HEK293 (cell line): ENCODE results near the gene ARHGEF11.

ENCODE experiments used
- CTCF ChIA-PET: fragments of 350-600 bp; formaldehyde crosslinking; extraction: SDS; loops from one replicate; lab custom pipeline; 2021; ENCODE audit warnings: antibody characterized with exemption; lab: Yijun Ruan, JAX
- POLR2A ChIA-PET: fragments of 300-600 bp; formaldehyde crosslinking; extraction: SDS; loops from one replicate; lab custom pipeline; 2020; ENCODE audit warnings: antibody characterized with exemption, inconsistent platforms; lab: Yijun Ruan, JAX
- H3K27ac ChIP-seq: fragments of 200-500 bp; sonication (Bioruptor generic); 2 replicates; pipeline ENCODE4 v1.5.1; 2014; ENCODE audit warnings: low read depth, low read length, control low read depth, inconsistent platforms; ENCODE audit errors: extremely low read depth
- H3K36me3 ChIP-seq, 2 experiments: fragments of 200-500 bp in 1 of 2; sonication (Bioruptor generic) in 1 of 2; 1 replicate in 1 of 2; 2 replicates in 1 of 2; pipeline ENCODE4 v1.5.1; 2014 to 2017; ENCODE audit warnings: inconsistent platforms in 2 of 2, low read length in 2 of 2; ENCODE audit not compliant: control insufficient read depth in 2 of 2, insufficient read depth in 1 of 2
- H3K4me1 ChIP-seq: fragments of 200-500 bp; sonication (Bioruptor generic); 2 replicates; pipeline ENCODE4 v1.5.1; 2014; ENCODE audit warnings: mild to moderate bottlenecking, low read length, inconsistent platforms; ENCODE audit not compliant: control insufficient read depth, insufficient read depth
- H3K4me3 ChIP-seq: 2 replicates; pipeline ENCODE4 v1.5.1; 2011; ENCODE audit warnings: low read depth, mild to moderate bottlenecking, control low read depth, low read length, moderate library complexity
- H3K9me3 ChIP-seq: fragments of 200-500 bp; sonication (Bioruptor generic); 2 replicates; pipeline ENCODE4 v1.5.1; 2014; ENCODE audit warnings: low read depth, low read length, inconsistent platforms; ENCODE audit not compliant: control insufficient read depth, insufficient read depth
- AEBP2 ChIP-seq: fragments of 450-650 bp; formaldehyde crosslinking; IDR thresholded peaks from 2 replicates; pipeline ENCODE4 v1.5.1; 2016; ENCODE audit warnings: missing biosample characterization, missing genetic modification characterization, borderline replicate concordance
- EGR2 ChIP-seq: fragments of 450-650 bp; formaldehyde crosslinking; IDR thresholded peaks from 2 replicates; pipeline ENCODE4 v1.5.1; 2016; ENCODE audit warnings: low read depth, missing biosample characterization, missing genetic modification characterization
- GLIS1 ChIP-seq: fragments of 450-650 bp; formaldehyde crosslinking; IDR thresholded peaks from 2 replicates; pipeline ENCODE4 v1.5.1; 2016; ENCODE audit warnings: missing biosample characterization, missing genetic modification characterization
- HOXD13 ChIP-seq: sonication (generic); formaldehyde crosslinking; IDR thresholded peaks from 2 replicates; pipeline ENCODE4 v1.8.0; 2022; ENCODE audit warnings: missing genetic modification reagents, borderline replicate concordance
- INSM2 ChIP-seq: fragments of 450-650 bp; formaldehyde crosslinking; IDR thresholded peaks from 2 replicates; pipeline ENCODE4 v1.5.1; 2016; ENCODE audit warnings: missing biosample characterization, missing genetic modification characterization
- ZFHX2 ChIP-seq: fragments of 450-650 bp; formaldehyde crosslinking; conservative IDR thresholded peaks from 2 replicates; pipeline ENCODE4 v1.5.1; 2016; ENCODE audit warnings: missing biosample characterization, missing genetic modification characterization
- ZIC2 ChIP-seq: fragments of 450-650 bp; formaldehyde crosslinking; IDR thresholded peaks from 2 replicates; pipeline ENCODE4 v1.5.1; 2016; ENCODE audit warnings: missing biosample characterization, missing genetic modification characterization
- ZNF10 ChIP-seq: fragments of 450-650 bp; formaldehyde crosslinking; IDR thresholded peaks from 2 replicates; pipeline ENCODE4 v1.5.1; 2017; ENCODE audit warnings: missing biosample characterization, missing genetic modification characterization
- ZNF146 ChIP-seq: fragments of 450-650 bp; formaldehyde crosslinking; IDR thresholded peaks from 2 replicates; pipeline ENCODE4 v1.5.1; 2016; ENCODE audit warnings: missing biosample characterization, missing genetic modification characterization
- ZNF214 ChIP-seq: fragments of 450-650 bp; formaldehyde crosslinking; IDR thresholded peaks from 2 replicates; pipeline ENCODE4 v1.5.1; 2017; ENCODE audit warnings: missing biosample characterization, mild to moderate bottlenecking, missing genetic modification characterization, borderline replicate concordance
- ZNF266 ChIP-seq: fragments of 450-650 bp; formaldehyde crosslinking; IDR thresholded peaks from 2 replicates; pipeline ENCODE4 v1.5.1; 2016; ENCODE audit warnings: missing biosample characterization, missing genetic modification characterization, low read depth
- ZNF292 ChIP-seq: fragments of 450-650 bp; formaldehyde crosslinking; IDR thresholded peaks from 2 replicates; pipeline ENCODE4 v1.5.1; 2016; ENCODE audit warnings: low read depth, missing biosample characterization, missing genetic modification characterization, borderline replicate concordance
- ZNF423 ChIP-seq: fragments of 450-650 bp; formaldehyde crosslinking; IDR thresholded peaks from 2 replicates; pipeline ENCODE4 v1.5.1; 2016; ENCODE audit warnings: missing biosample characterization, missing genetic modification characterization
- ZNF660 ChIP-seq: fragments of 450-650 bp; IDR thresholded peaks from 2 replicates; pipeline ENCODE4 v1.5.1; 2018; ENCODE audit warnings: missing biosample characterization, mild to moderate bottlenecking, missing genetic modification characterization
- ZNF677 ChIP-seq: fragments of 450-650 bp; IDR thresholded peaks from 2 replicates; pipeline ENCODE4 v1.5.0; 2018; ENCODE audit warnings: missing biosample characterization, mild to moderate bottlenecking, missing genetic modification characterization, moderate library complexity
- ZSCAN30 ChIP-seq: fragments of 450-650 bp; IDR thresholded peaks from 2 replicates; pipeline ENCODE4 v1.5.1; 2018; ENCODE audit warnings: missing biosample characterization, mild to moderate bottlenecking, missing genetic modification characterization, moderate library complexity
- TF ChIP-seq, protein P1 (sequence below): fragments of 450-650 bp; formaldehyde crosslinking; IDR thresholded peaks from 2 replicates; pipeline ENCODE4 v1.5.1; 2016; ENCODE audit warnings: missing biosample characterization, missing genetic modification characterization
- TF ChIP-seq, protein P2 (sequence below): fragments of 450-650 bp; formaldehyde crosslinking; IDR thresholded peaks from 2 replicates; pipeline ENCODE4 v1.5.1; 2016; ENCODE audit warnings: missing biosample characterization, missing genetic modification characterization
- TF ChIP-seq, protein P3 (sequence below): fragments of 450-650 bp; formaldehyde crosslinking; IDR thresholded peaks from 2 replicates; pipeline ENCODE4 v1.5.1; 2016; ENCODE audit warnings: missing biosample characterization, missing genetic modification characterization

Gene ARHGEF11

GRCh38 chr1:156898161-156898566 is 147.4 kb downstream of the ARHGEF11 start:
- H3K4me3 ChIP-seq: no peak overlapping the region
- H3K9me3 ChIP-seq: no peaks in the 10 kb centered on the region
- ChIA-PET POLR2A (no interaction called here), CTCF (interaction anchor here (0.5 to 3.2 kb wide), 7 partner anchors 8 to 220 kb away, joined by 4 to 20 read pairs (median 7); partner anchors contain the start of gene LRRC71)
- no peak overlapping the region for H3K27ac ChIP-seq
- H3K36me3 ChIP-seq: no peaks in the 10 kb centered on the region
- TF ChIP-seq ZNF292 (tag by site-specific recombination) (no peak), ZNF266 (no peak), ZNF677 (tag by site-specific recombination) (no peak), AEBP2 (no peak), INSM2 (tag by site-specific recombination) (no peak), HOXD13 (CRISPR knock-in tag) (no peak), ZNF10 (tag by site-specific recombination) (no peak), ZSCAN30 (tag by site-specific recombination) (no peak), ZNF146 (no peak)
- no peaks in the 10 kb centered on the region for H3K4me1 ChIP-seq

DNA sequence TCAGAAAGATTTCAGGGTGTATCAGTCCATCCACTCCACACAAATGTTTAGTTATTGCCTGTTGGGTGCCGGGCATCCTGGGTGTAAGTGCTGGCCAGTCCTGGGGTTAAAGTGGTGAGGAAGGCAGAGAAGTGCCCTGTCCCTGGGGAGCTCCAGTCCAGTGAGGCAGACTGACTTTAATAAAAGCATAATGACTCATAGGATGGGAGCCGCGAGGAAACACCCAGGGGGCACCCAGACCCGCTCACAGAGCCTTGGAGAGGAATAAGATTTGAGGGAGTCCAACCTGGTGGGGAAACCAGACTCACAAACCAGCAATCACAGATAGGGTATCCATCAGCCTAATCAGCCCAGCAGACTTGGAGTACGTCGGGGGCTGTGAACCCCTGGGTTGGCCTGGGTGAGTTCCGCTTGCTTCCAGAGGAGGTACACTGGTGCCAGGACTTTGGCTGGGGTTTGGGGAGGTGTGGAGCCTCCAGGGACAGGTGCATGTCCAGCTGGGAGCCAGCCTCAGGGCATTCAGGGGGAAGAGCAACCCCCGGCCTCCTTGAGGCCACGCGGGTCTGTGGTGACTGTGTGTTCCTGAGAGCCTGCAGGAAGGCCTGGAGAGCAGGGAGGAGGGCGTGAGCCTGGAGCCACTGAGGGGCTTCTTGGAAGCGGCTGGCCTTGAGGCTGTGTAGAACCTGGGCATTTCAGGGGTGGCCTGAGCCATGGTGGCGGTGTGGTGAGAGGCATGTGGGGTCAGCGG is 148.3 kb downstream of the ARHGEF11 start:
- Histone ChIP-seq H3K36me3 (no peaks in the 10 kb centered on the region), H3K4me1 (no peaks in the 10 kb centered on the region), H3K27ac (no peak overlapping the region), H3K4me3 (no peak overlapping the region), H3K9me3 (no peaks in the 10 kb centered on the region)
- ChIA-PET CTCF (interaction anchor here (0.7 to 3.2 kb wide), 5 partner anchors 8 to 39 kb away, joined by 3 to 20 read pairs (median 10); partner anchors contain the start of gene LRRC71), POLR2A (no interaction called here)
- TF ChIP-seq ZIC2 (peak; percentile 40), GLIS1 (tag by site-specific recombination) (peak; percentile 64), ZNF214 (tag by site-specific recombination) (no peak)
- TF ChIP-seq, protein P1, sequence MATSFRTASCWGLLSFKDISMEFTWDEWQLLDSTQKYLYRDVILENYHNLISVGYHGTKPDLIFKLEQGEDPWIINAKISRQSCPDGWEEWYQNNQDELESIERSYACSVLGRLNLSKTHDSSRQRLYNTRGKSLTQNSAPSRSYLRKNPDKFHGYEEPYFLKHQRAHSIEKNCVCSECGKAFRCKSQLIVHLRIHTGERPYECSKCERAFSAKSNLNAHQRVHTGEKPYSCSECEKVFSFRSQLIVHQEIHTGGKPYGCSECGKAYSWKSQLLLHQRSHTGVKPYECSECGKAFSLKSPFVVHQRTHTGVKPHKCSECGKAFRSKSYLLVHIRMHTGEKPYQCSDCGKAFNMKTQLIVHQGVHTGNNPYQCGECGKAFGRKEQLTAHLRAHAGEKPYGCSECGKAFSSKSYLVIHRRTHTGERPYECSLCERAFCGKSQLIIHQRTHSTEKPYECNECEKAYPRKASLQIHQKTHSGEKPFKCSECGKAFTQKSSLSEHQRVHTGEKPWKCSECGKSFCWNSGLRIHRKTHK (tag by site-specific recombination): peak; percentile 62; the same call in 1 of the 2 replicates

- H3K4me1 ChIP-seq: no peaks in the 10 kb centered on the region
- TF ChIP-seq, protein P2, sequence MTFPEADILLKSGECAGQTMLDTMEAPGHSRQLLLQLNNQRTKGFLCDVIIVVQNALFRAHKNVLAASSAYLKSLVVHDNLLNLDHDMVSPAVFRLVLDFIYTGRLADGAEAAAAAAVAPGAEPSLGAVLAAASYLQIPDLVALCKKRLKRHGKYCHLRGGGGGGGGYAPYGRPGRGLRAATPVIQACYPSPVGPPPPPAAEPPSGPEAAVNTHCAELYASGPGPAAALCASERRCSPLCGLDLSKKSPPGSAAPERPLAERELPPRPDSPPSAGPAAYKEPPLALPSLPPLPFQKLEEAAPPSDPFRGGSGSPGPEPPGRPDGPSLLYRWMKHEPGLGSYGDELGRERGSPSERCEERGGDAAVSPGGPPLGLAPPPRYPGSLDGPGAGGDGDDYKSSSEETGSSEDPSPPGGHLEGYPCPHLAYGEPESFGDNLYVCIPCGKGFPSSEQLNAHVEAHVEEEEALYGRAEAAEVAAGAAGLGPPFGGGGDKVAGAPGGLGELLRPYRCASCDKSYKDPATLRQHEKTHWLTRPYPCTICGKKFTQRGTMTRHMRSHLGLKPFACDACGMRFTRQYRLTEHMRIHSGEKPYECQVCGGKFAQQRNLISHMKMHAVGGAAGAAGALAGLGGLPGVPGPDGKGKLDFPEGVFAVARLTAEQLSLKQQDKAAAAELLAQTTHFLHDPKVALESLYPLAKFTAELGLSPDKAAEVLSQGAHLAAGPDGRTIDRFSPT (tag by site-specific recombination): 0 out of 2 replicates have a peak, but pooled peaks have one; percentile 30
- peak; percentile 83 for TF ChIP-seq ZFHX2 (tag by site-specific recombination)
- no peak for TF ChIP-seq ZNF660 (tag by site-specific recombination)
- no peak for TF ChIP-seq ZNF423
- TF ChIP-seq, protein P3, sequence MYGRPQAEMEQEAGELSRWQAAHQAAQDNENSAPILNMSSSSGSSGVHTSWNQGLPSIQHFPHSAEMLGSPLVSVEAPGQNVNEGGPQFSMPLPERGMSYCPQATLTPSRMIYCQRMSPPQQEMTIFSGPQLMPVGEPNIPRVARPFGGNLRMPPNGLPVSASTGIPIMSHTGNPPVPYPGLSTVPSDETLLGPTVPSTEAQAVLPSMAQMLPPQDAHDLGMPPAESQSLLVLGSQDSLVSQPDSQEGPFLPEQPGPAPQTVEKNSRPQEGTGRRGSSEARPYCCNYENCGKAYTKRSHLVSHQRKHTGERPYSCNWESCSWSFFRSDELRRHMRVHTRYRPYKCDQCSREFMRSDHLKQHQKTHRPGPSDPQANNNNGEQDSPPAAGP (tag by site-specific recombination): no peak
- peak; percentile 85 for TF ChIP-seq EGR2
- no peak overlapping the region for H3K4me3 ChIP-seq
- ChIA-PET POLR2A (no interaction called here), CTCF (interaction anchor here (0.7 to 2.8 kb wide), 3 partner anchors 23 to 38 kb away, joined by 3 to 12 read pairs (median 10); partner anchors contain the start of gene LRRC71)
- no peaks in the 10 kb centered on the region for H3K36me3 ChIP-seq
- no peak overlapping the region for H3K27ac ChIP-seq
- H3K9me3 ChIP-seq: no peaks in the 10 kb centered on the region
These were observed 149.0 kb downstream of the ARHGEF11 start for GRCh38 chr1:156896490-156897033.
